GM19025 (cell line): ENCODE measurements around the gene MRPS26.
"Not testable (repeated sequence)": the region's sequence is repeated elsewhere in the genome, so short reads cannot be mapped to it uniquely, and the experiment has no call there.

Experiments
- ATAC-seq: cut with Tn5 transposase; IDR thresholded peaks from one replicate; pipeline ENCODE4 v1.9.1; 2021; ENCODE audit warnings: mild to moderate bottlenecking, low read depth, moderate library complexity; ENCODE audit not compliant: unreplicated experiment

MRPS26 gene

GRCh38 chr20:3072530-3073250 is 26.8 kb downstream of the MRPS26 start:
- ATAC-seq: no peak

GRCh38 chr20:3073251-3073643 is 27.4 kb downstream of the MRPS26 start:
- not testable (repeated sequence) for ATAC-seq

- no peak for ATAC-seq
These were observed 29.0 kb downstream of the MRPS26 start for GRCh38 chr20:3074812-3075211.

- ATAC-seq: not testable (repeated sequence)
These were observed 29.5 kb downstream of the MRPS26 start for GRCh38 chr20:3075315-3075714.

GRCh38 chr20:3077618-3078134 is 31.8 kb downstream of the MRPS26 start:
- ATAC-seq: no peak

GRCh38 chr20:3080939-3081388 is 35.1 kb downstream of the MRPS26 start:
- no peak for ATAC-seq

- ATAC-seq: no peak
These were observed 35.8 kb downstream of the MRPS26 start for GRCh38 chr20:3081641-3082040.

- ATAC-seq: no peak
These were observed 36.6 kb downstream of the MRPS26 start for GRCh38 chr20:3082306-3082951.

- ATAC-seq: no peak
These were observed 37.4 kb downstream of the MRPS26 start for GRCh38 chr20:3082955-3083952.

- ATAC-seq: no peak
These were observed 38.6 kb downstream of the MRPS26 start, which contains the start of gene AVP for GRCh38 chr20:3084283-3084985. Gene AVP, minus strand, starts transcription at chr20:3084724. Its CDS starts 50 bp downstream, at chr20:3084674.

- ATAC-seq: no peak
These were observed 39.1 kb downstream of the MRPS26 start for GRCh38 chr20:3084986-3085360.

- ATAC-seq: no peak
These were observed 39.8 kb downstream of the MRPS26 start for GRCh38 chr20:3085571-3086072.

GRCh38 chr20:3088031-3088430 is 42.2 kb downstream of the MRPS26 start:
- no peak for ATAC-seq

- no peak for ATAC-seq
These were observed 44.7 kb downstream of the MRPS26 start for GRCh38 chr20:3090565-3090964.

- ATAC-seq: no peak
These were observed 46.9 kb downstream of the MRPS26 start for GRCh38 chr20:3092611-3093379.

- ATAC-seq: no peak
These were observed 48.1 kb downstream of the MRPS26 start for GRCh38 chr20:3093861-3094361.

GRCh38 chr20:3094848-3095629 is 49.2 kb downstream of the MRPS26 start:
- no peak for ATAC-seq
